Keratinocyte (primary cell): ENCODE measurements around the gene ST8SIA1. TPM values are rescaled to one million over a fixed set of nuclear protein-coding genes. Genes with fewer than 3 reads are reported as not detected.

ENCODE experiments used
- DNase-seq: peaks from one replicate; pipeline ENCODE4 v3.0.0-alpha.2; 2011; ENCODE audit warnings: low read depth, missing footprints, low spot score
- FAIRE-seq: peaks from 2 replicates; lab custom pipeline; 2011; peaks lifted over from hg19 to GRCh38; lab: Jason Lieb, UNC
- H2AFZ ChIP-seq: 2 replicates; pipeline ENCODE4 v1.6.0; 2012; ENCODE audit warnings: low read length, control low read depth, inconsistent platforms; ENCODE audit not compliant: control insufficient read depth
- H3K27ac ChIP-seq: 2 replicates; pipeline ENCODE4 v1.5.1; 2011; ENCODE audit warnings: low read length; ENCODE audit not compliant: control insufficient read depth, insufficient read depth
- H3K27me3 ChIP-seq: 3 replicates; pipeline ENCODE4 v1.6.0; 2011; ENCODE audit warnings: low read length; ENCODE audit not compliant: control insufficient read depth, insufficient read depth; ENCODE audit errors: extremely low read depth
- H3K36me3 ChIP-seq, 2 experiments: 2 replicates in 1 of 2; 3 replicates in 1 of 2; pipeline ENCODE4 v1.5.1; 2011; ENCODE audit warnings: low read length in 2 of 2, mild to moderate bottlenecking in 1 of 2; ENCODE audit not compliant: control insufficient read depth in 2 of 2, insufficient read depth in 2 of 2; ENCODE audit errors: extremely low read depth in 1 of 2
- H3K4me1 ChIP-seq: 3 replicates; pipeline ENCODE4 v1.5.1; 2011; ENCODE audit warnings: low read length; ENCODE audit not compliant: control insufficient read depth, insufficient read depth; ENCODE audit errors: extremely low read depth
- H3K4me2 ChIP-seq: 3 replicates; pipeline ENCODE4 v1.6.0; 2011; ENCODE audit warnings: low read depth, low read length; ENCODE audit not compliant: control insufficient read depth, insufficient read depth; ENCODE audit errors: extremely low read depth
- H3K4me3 ChIP-seq, 3 experiments: fragments of 200-600 bp in 1 of 3; sonication (generic) in 1 of 3; 2 replicates in 2 of 3; 3 replicates in 1 of 3; pipeline ENCODE4 v1.5.1; 2011 to 2016; ENCODE audit warnings: low read length in 3 of 3, mild to moderate bottlenecking in 3 of 3, control low read depth in 2 of 3, inconsistent platforms in 1 of 3, low read depth in 1 of 3, mixed read lengths in 1 of 3, mixed run types in 1 of 3, moderate library complexity in 1 of 3; ENCODE audit not compliant: control insufficient read depth in 2 of 3, insufficient read depth in 2 of 3; ENCODE audit errors: extremely low read depth in 1 of 3
- H3K79me2 ChIP-seq: 2 replicates; pipeline ENCODE4 v1.6.0; 2012; ENCODE audit warnings: low read length; ENCODE audit not compliant: control insufficient read depth, insufficient read depth
- H3K9ac ChIP-seq: 3 replicates; pipeline ENCODE4 v1.6.0; 2011; ENCODE audit warnings: low read length; ENCODE audit not compliant: control insufficient read depth, insufficient read depth; ENCODE audit errors: extremely low read depth
- H3K9me1 ChIP-seq: 3 replicates; pipeline ENCODE4 v1.6.0; 2011; ENCODE audit warnings: low read length; ENCODE audit not compliant: control insufficient read depth, insufficient read depth; ENCODE audit errors: extremely low read depth
- H3K9me3 ChIP-seq: 2 replicates; pipeline ENCODE4 v1.5.1; 2012; ENCODE audit warnings: low read depth, low read length; ENCODE audit not compliant: control insufficient read depth
- H4K20me1 ChIP-seq: 3 replicates; pipeline ENCODE4 v1.6.0; 2011; ENCODE audit warnings: low read length; ENCODE audit not compliant: control insufficient read depth, insufficient read depth; ENCODE audit errors: extremely low read depth
- EZH2 ChIP-seq: IDR thresholded peaks from one replicate; pipeline ENCODE4 v1.6.1; 2012; ENCODE audit warnings: inconsistent platforms, mild to moderate bottlenecking, low read length, moderate library complexity
- dilution Hi-C: fragments of 300-500 bp; cut with MboI; formaldehyde crosslinking; loops from one replicate; pipeline ENCODE4 v1.7.0; 2020; ENCODE audit warnings: low sequenced_read_pairs; ENCODE audit not compliant: extremely low pct_ligation_motif_present
- polyA plus RNA-seq, 5 experiments: library from polyadenylated mRNA; depleted of rRNA in 3 of 5; stranded (reverse) in 3 of 5; stranded (forward) in 1 of 5; unstranded in 1 of 5; fragments of >200 nt; gene quantifications; 1 replicate in 1 of 5; 2 replicates in 3 of 5; 3 replicates in 1 of 5; pipeline versions ENCODE4 v1.2.1 to v1.2.3, GENCODE V29; 2011 to 2012; ENCODE audit warnings: missing spikeins in 2 of 5, low read depth in 1 of 5, low replicate concordance in 1 of 5
- TF ChIP-seq, protein P1 (sequence below), 3 experiments: IDR thresholded peaks in 1 of 3; conservative IDR thresholded peaks in 1 of 3; optimal IDR thresholded peaks in 1 of 3; 2 replicates in 2 of 3; 3 replicates in 1 of 3; pipeline versions ENCODE3 to v1.5.1; 2011; ENCODE audit warnings: low read length in 3 of 3, mild to moderate bottlenecking in 3 of 3, moderate library complexity in 2 of 3, control low read depth in 1 of 3, inconsistent platforms in 1 of 3; ENCODE audit not compliant: insufficient read depth in 2 of 3; ENCODE audit errors: extremely low read depth in 1 of 3

The ST8SIA1 gene
- polyA plus RNA-seq, 1 donor (not counting 4 experiments of a cell fraction or from before 2014, with no cell fraction given) = 0.50 TPM

DNA sequence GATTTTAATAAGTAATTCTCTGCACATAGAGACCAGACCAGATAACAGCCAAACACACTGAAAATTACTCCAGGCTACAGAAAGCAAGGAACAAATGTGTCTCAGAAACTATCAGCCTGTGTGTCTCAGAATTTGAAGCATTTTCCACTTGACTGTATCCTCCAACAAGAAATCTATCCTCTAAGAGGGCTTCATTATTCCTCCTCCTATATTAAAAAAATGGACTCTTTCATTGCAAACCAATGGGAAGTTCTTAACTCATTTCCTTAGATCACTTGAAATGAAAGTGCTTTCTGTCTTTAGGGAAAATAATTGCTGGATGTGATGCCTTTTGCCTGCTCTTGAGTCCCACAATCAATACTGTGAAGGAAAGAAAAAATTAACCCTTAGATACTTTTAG, 2.3 kb downstream of the ST8SIA1 start:
- H3K9me1 ChIP-seq = no peaks in the 10 kb centered on the region
- no peak overlapping the region for H3K4me2 ChIP-seq
- TF ChIP-seq EZH2 = no peak
- TF ChIP-seq, protein P1, sequence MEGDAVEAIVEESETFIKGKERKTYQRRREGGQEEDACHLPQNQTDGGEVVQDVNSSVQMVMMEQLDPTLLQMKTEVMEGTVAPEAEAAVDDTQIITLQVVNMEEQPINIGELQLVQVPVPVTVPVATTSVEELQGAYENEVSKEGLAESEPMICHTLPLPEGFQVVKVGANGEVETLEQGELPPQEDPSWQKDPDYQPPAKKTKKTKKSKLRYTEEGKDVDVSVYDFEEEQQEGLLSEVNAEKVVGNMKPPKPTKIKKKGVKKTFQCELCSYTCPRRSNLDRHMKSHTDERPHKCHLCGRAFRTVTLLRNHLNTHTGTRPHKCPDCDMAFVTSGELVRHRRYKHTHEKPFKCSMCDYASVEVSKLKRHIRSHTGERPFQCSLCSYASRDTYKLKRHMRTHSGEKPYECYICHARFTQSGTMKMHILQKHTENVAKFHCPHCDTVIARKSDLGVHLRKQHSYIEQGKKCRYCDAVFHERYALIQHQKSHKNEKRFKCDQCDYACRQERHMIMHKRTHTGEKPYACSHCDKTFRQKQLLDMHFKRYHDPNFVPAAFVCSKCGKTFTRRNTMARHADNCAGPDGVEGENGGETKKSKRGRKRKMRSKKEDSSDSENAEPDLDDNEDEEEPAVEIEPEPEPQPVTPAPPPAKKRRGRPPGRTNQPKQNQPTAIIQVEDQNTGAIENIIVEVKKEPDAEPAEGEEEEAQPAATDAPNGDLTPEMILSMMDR (optimal IDR thresholded peaks at IDR 0.05 in 1 of 3, IDR thresholded peaks at IDR 0.05 in 1 of 3, conservative IDR thresholded peaks at IDR 0.05 in 1 of 3; ENCODE audit: extremely low read depth in 1 of 3, insufficient read depth in 2 of 3, low read length in 3 of 3) = no peak
- peaks cover 10% of the 10 kb centered on the region for H3K4me1 ChIP-seq
- DNase-seq (no peak), FAIRE-seq (no peak)
- no peaks in the 10 kb centered on the region for H3K36me3 ChIP-seq
- H3K27me3 ChIP-seq = peaks cover 17% of the 10 kb centered on the region
- dilution Hi-C loops = no loop called here
- H3K9me3 ChIP-seq = no peaks in the 10 kb centered on the region
- no peak overlapping the region for H3K9ac ChIP-seq
- no peaks in the 10 kb centered on the region for H3K79me2 ChIP-seq
- no peaks in the 10 kb centered on the region for H4K20me1 ChIP-seq
- H3K4me3 ChIP-seq = no peak overlapping the region
- no peak overlapping the region for H3K27ac ChIP-seq
- no peak overlapping the region for H2AFZ ChIP-seq

DNA sequence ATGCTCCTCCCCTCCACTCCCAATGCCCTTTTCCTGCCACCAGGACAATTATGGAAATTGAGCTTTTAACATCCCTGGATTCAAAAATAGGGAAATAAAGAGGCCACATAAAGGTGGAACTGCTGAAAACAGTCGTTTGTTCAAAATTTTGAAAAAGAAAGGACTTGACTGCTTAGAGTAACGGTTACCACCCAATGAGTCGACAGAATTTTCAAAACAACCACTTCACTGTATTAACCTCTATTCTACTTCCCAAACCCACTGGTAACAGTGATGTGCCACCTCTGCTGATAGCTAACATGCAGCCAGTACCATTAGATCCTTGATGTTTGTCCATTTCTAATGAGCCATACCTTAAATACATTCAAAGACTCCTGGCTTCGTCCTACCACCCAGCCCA, 4.9 kb downstream of the ST8SIA1 start:
- H3K27ac ChIP-seq = no peak overlapping the region
- no peak for FAIRE-seq
- no peak for DNase-seq
- no peaks in the 10 kb centered on the region for H3K36me3 ChIP-seq
- dilution Hi-C loops = no loop called here
- H3K9me1 ChIP-seq = no peaks in the 10 kb centered on the region
- H2AFZ ChIP-seq = no peak overlapping the region
- H3K4me2 ChIP-seq = no peak overlapping the region
- no peaks in the 10 kb centered on the region for H4K20me1 ChIP-seq
- H3K4me1 ChIP-seq = peaks cover 7% of the 10 kb centered on the region
- H3K4me3 ChIP-seq = no peak overlapping the region
- peaks cover 17% of the 10 kb centered on the region for H3K27me3 ChIP-seq
- H3K9me3 ChIP-seq = no peaks in the 10 kb centered on the region
- H3K79me2 ChIP-seq = no peaks in the 10 kb centered on the region
- no peak overlapping the region for H3K9ac ChIP-seq
- TF ChIP-seq, protein P1 (optimal IDR thresholded peaks at IDR 0.05 in 1 of 3, IDR thresholded peaks at IDR 0.05 in 1 of 3, conservative IDR thresholded peaks at IDR 0.05 in 1 of 3; ENCODE audit: extremely low read depth in 1 of 3, insufficient read depth in 2 of 3, low read length in 3 of 3) = no peak
- TF ChIP-seq EZH2 = no peak
